Endothelial cell of umbilical vein (primary cell): ENCODE data around the gene TMPRSS4.

Experiments used
- FOS ChIP-seq: IDR thresholded peaks from 2 replicates; pipeline ENCODE4 v1.6.1; 2011; ENCODE audit warnings: mild to moderate bottlenecking, low read length, moderate library complexity, borderline replicate concordance; ENCODE audit not compliant: insufficient read depth
- POLR2A ChIP-seq: IDR thresholded peaks from 2 replicates; pipeline ENCODE4 v1.6.1; 2012; ENCODE audit warnings: low read depth, mild to moderate bottlenecking, control low read depth, low read length

- TF ChIP-seq FOS (no peak), POLR2A (no peak)
Observed at GRCh38 chr11:118092907-118093571, 16.2 kb downstream of the TMPRSS4 start.
